HUES6 (cell line): ENCODE data around the gene CHD1.

ENCODE experiments used
- H3K27ac ChIP-seq: 2 replicates; pipeline ENCODE4 v1.7.0; 2013; ENCODE audit warnings: low read depth, mild to moderate bottlenecking, low read length, inconsistent platforms
- H3K27me3 ChIP-seq: 2 replicates; pipeline ENCODE4 v1.6.1; 2013; ENCODE audit warnings: low read length; ENCODE audit not compliant: control insufficient read depth, insufficient read depth
- H3K36me3 ChIP-seq: 2 replicates; pipeline ENCODE4 v1.6.1; 2013; ENCODE audit warnings: low read length; ENCODE audit not compliant: control insufficient read depth, insufficient read depth
- H3K4me1 ChIP-seq: 2 replicates; pipeline ENCODE4 v1.6.1; 2013; ENCODE audit warnings: low read length; ENCODE audit not compliant: control insufficient read depth, insufficient read depth
- H3K4me3 ChIP-seq: 2 replicates; pipeline ENCODE4 v1.5.1; 2013; ENCODE audit warnings: low read depth, low read length
- H3K9ac ChIP-seq: one replicate; pipeline ENCODE4 v1.6.1; 2013; ENCODE audit warnings: mild to moderate bottlenecking, low read length
- H3K9me3 ChIP-seq: 2 replicates; pipeline ENCODE4 v1.6.1; 2013; ENCODE audit warnings: low read depth, low read length; ENCODE audit not compliant: control insufficient read depth, insufficient read depth

The CHD1 gene

GRCh38 chr5:98913911-98914310 lies 14.9 kb downstream of the CHD1 start:
- no peaks in the 10 kb centered on the region for H3K27me3 ChIP-seq
- no peak overlapping the region for H3K9ac ChIP-seq
- no peaks in the 10 kb centered on the region for H3K9me3 ChIP-seq
- no peak overlapping the region for H3K4me3 ChIP-seq
- H3K36me3 ChIP-seq = peaks cover 42% of the 10 kb centered on the region
- no peaks in the 10 kb centered on the region for H3K4me1 ChIP-seq
- H3K27ac ChIP-seq = no peak overlapping the region

GRCh38 chr5:98911280-98912040 lies 17.3 kb downstream of the CHD1 start:
- Histone ChIP-seq H3K27me3 (no peaks in the 10 kb centered on the region), H3K4me3 (no peak overlapping the region), H3K9me3 (no peaks in the 10 kb centered on the region), H3K9ac (no peak overlapping the region), H3K36me3 (peaks cover 27% of the 10 kb centered on the region), H3K4me1 (peaks cover 7% of the 10 kb centered on the region; the same call in 1 of the 2 replicates), H3K27ac (no peak overlapping the region)

GRCh38 chr5:98909363-98909762 lies 19.4 kb downstream of the CHD1 start:
- Histone ChIP-seq H3K36me3 (peaks cover 31% of the 10 kb centered on the region), H3K9ac (no peak overlapping the region), H3K4me3 (no peak overlapping the region), H3K27me3 (no peaks in the 10 kb centered on the region), H3K27ac (no peak overlapping the region), H3K4me1 (peaks cover 7% of the 10 kb centered on the region; the same call in 1 of the 2 replicates), H3K9me3 (no peaks in the 10 kb centered on the region)

GRCh38 chr5:98907951-98908350 lies 20.9 kb downstream of the CHD1 start:
- Histone ChIP-seq H3K9ac (no peak overlapping the region), H3K9me3 (no peaks in the 10 kb centered on the region), H3K36me3 (peaks cover 34% of the 10 kb centered on the region), H3K27ac (no peak overlapping the region), H3K4me1 (peaks cover 7% of the 10 kb centered on the region; the same call in 1 of the 2 replicates), H3K27me3 (no peaks in the 10 kb centered on the region), H3K4me3 (no peak overlapping the region)

GRCh38 chr5:98906756-98907355 lies 22.0 kb downstream of the CHD1 start:
- H3K4me3 ChIP-seq = no peak overlapping the region

GRCh38 chr5:98905857-98906688 lies 22.7 kb downstream of the CHD1 start:
- H3K9me3 ChIP-seq = no peaks in the 10 kb centered on the region
- H3K4me1 ChIP-seq = peaks cover 7% of the 10 kb centered on the region; the same call in 1 of the 2 replicates
- no peak overlapping the region for H3K4me3 ChIP-seq
- H3K9ac ChIP-seq = no peak overlapping the region
- H3K27me3 ChIP-seq = no peaks in the 10 kb centered on the region
- no peak overlapping the region for H3K27ac ChIP-seq
- H3K36me3 ChIP-seq = peaks cover 39% of the 10 kb centered on the region

More at GRCh38 chr5:98906756-98907355, 22.0 kb downstream of the CHD1 start:
- peaks cover 35% of the 10 kb centered on the region for H3K36me3 ChIP-seq
- no peak overlapping the region for H3K27ac ChIP-seq
- H3K9ac ChIP-seq = no peak overlapping the region
- no peaks in the 10 kb centered on the region for H3K27me3 ChIP-seq
- peaks cover 7% of the 10 kb centered on the region; the same call in 1 of the 2 replicates for H3K4me1 ChIP-seq
- no peaks in the 10 kb centered on the region for H3K9me3 ChIP-seq

GRCh38 chr5:98904780-98905179 lies 24.0 kb downstream of the CHD1 start:
- Histone ChIP-seq H3K4me1 (peaks cover 7% of the 10 kb centered on the region; the same call in 1 of the 2 replicates), H3K9me3 (no peaks in the 10 kb centered on the region), H3K27me3 (no peaks in the 10 kb centered on the region), H3K4me3 (no peak overlapping the region), H3K27ac (no peak overlapping the region), H3K9ac (no peak overlapping the region), H3K36me3 (peaks cover 52% of the 10 kb centered on the region)

GRCh38 chr5:98902733-98903132 lies 26.1 kb downstream of the CHD1 start:
- Histone ChIP-seq H3K4me1 (no peaks in the 10 kb centered on the region), H3K27me3 (no peaks in the 10 kb centered on the region), H3K4me3 (no peak overlapping the region), H3K36me3 (peaks cover 71% of the 10 kb centered on the region), H3K9ac (no peak overlapping the region), H3K27ac (no peak overlapping the region), H3K9me3 (no peaks in the 10 kb centered on the region)

GRCh38 chr5:98899456-98899855 lies 29.4 kb downstream of the CHD1 start:
- Histone ChIP-seq H3K36me3 (peaks cover 99% of the 10 kb centered on the region), H3K27ac (no peak overlapping the region)

GRCh38 chr5:98898743-98899142 lies 30.1 kb downstream of the CHD1 start:
- Histone ChIP-seq H3K27me3 (no peaks in the 10 kb centered on the region), H3K27ac (no peak overlapping the region), H3K36me3 (peaks cover 99% of the 10 kb centered on the region), H3K4me3 (no peak overlapping the region), H3K4me1 (no peaks in the 10 kb centered on the region), H3K9me3 (no peaks in the 10 kb centered on the region), H3K9ac (no peak overlapping the region)

More at GRCh38 chr5:98899456-98899855, 29.4 kb downstream of the CHD1 start:
- no peaks in the 10 kb centered on the region for H3K9me3 ChIP-seq
- H3K9ac ChIP-seq = no peak overlapping the region
- no peaks in the 10 kb centered on the region for H3K4me1 ChIP-seq
- no peak overlapping the region for H3K4me3 ChIP-seq
- no peaks in the 10 kb centered on the region for H3K27me3 ChIP-seq
